Esophagus squamous epithelium (tissue), 5 donors: ENCODE results near the gene SARNP. TPM values are rescaled to one million over a fixed set of nuclear protein-coding genes. Genes with fewer than 3 reads are reported as not detected.
A peak's percentile ranks its signal among the peaks of the same experiment; 100 is the strongest.
"Not testable (repeated sequence)": the region's sequence is repeated elsewhere in the genome, so short reads cannot be mapped to it uniquely, and the experiment has no call there.

Source experiments
- DNase-seq: peaks from one replicate; lab custom pipeline; 2025; lab: John Stamatoyannopoulos, UW
- H3K27ac ChIP-seq, 4 donors: fragments of 200-600 bp; sonication (generic); one replicate each; pipeline ENCODE4 v1.5.1; 2016 to 2019; ENCODE audit warnings: mild to moderate bottlenecking in 1 of 4
- H3K27me3 ChIP-seq, 4 donors: fragments of 200-600 bp; sonication (generic); 1 replicate in 3 of 4; 2 replicates in 1 of 4; pipeline versions ENCODE4 v1.5.1 to v1.6.0; 2017 to 2021; ENCODE audit warnings: antibody characterized with exemption in 1 of 4
- H3K36me3 ChIP-seq, 3 donors: fragments of 200-600 bp; sonication (generic); one replicate each; pipeline ENCODE4 v1.5.1; 2016 to 2019
- H3K4me1 ChIP-seq, 3 donors: fragments of 200-600 bp; sonication (generic); one replicate each; pipeline ENCODE4 v1.5.1; 2017 to 2019
- H3K4me3 ChIP-seq, 4 donors: fragments of 200-600 bp; sonication (generic); 1 replicate in 3 of 4; 2 replicates in 1 of 4; pipeline ENCODE4 v1.5.1; 2016 to 2019; ENCODE audit warnings: mild to moderate bottlenecking in 2 of 4, moderate library complexity in 1 of 4
- H3K9me3 ChIP-seq, 3 donors: fragments of 200-600 bp; sonication (generic); one replicate each; pipeline ENCODE4 v1.5.1; 2016 to 2019
- POLR2A ChIP-seq, 4 donors: fragments of 450-650 bp; IDR thresholded peaks; one replicate each; pipeline ENCODE4 v1.6.1; 2017; ENCODE audit warnings: antibody characterized with exemption in 4 of 4, mild to moderate bottlenecking in 4 of 4, moderate library complexity in 3 of 4
- WGBS, 2 donors: methylation state at CpG; one replicate each; pipeline ENCODE4 v1.1.5; 2018; 5-methylcytosine and 5-hydroxymethylcytosine counted together
- intact Hi-C: fragments of 100-400 bp; cut with DNase I; formaldehyde crosslinking; loops from one replicate; pipeline ENCODE4 v1.15.0; 2022
- total RNA-seq, 4 donors: library from RNA; depleted of rRNA; stranded (reverse); fragments of >200 nt; gene quantifications; one replicate each; pipeline ENCODE4 v1.1.0, GENCODE V29; 2016
- TF ChIP-seq, protein P1 (sequence below), 6 experiments: fragments of 450-650 bp in 4 of 6; fragments of 200-600 bp in 2 of 6; sonication (generic) in 2 of 6; IDR thresholded peaks; one replicate each; pipeline ENCODE4 v1.5.1; 2016 to 2019; ENCODE audit warnings: antibody characterized with exemption in 6 of 6, mild to moderate bottlenecking in 4 of 6, moderate library complexity in 4 of 6
- donor health status: DM: yes; HTN: yes; CAD: no.

SARNP gene, protein sequence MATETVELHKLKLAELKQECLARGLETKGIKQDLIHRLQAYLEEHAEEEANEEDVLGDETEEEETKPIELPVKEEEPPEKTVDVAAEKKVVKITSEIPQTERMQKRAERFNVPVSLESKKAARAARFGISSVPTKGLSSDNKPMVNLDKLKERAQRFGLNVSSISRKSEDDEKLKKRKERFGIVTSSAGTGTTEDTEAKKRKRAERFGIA
- total RNA-seq: 10 to 100 TPM; 22.6 to 60.1 (median 53.7) TPM

GRCh38 chr12:55817345-55818139 lies at the start of gene SARNP, which contains the start of gene ORMDL2:
Gene SARNP, minus strand, starts transcription at chr12:55817724. Its CDS starts 23 bp downstream, at chr12:55817701.
Gene ORMDL2, plus strand, starts transcription at chr12:55818041. Its CDS starts 959 bp downstream, at chr12:55819000.
- WGBS, 2 donors: 0 to 1% methylated on average over 37 of the region's 38 CpGs
- intact Hi-C loops: no loop called here
- TF ChIP-seq POLR2A (IDR thresholded peaks at IDR 0.05): peak in 3 of 4 donors; percentile 34 to 85 (median 75)
- TF ChIP-seq, protein P1, sequence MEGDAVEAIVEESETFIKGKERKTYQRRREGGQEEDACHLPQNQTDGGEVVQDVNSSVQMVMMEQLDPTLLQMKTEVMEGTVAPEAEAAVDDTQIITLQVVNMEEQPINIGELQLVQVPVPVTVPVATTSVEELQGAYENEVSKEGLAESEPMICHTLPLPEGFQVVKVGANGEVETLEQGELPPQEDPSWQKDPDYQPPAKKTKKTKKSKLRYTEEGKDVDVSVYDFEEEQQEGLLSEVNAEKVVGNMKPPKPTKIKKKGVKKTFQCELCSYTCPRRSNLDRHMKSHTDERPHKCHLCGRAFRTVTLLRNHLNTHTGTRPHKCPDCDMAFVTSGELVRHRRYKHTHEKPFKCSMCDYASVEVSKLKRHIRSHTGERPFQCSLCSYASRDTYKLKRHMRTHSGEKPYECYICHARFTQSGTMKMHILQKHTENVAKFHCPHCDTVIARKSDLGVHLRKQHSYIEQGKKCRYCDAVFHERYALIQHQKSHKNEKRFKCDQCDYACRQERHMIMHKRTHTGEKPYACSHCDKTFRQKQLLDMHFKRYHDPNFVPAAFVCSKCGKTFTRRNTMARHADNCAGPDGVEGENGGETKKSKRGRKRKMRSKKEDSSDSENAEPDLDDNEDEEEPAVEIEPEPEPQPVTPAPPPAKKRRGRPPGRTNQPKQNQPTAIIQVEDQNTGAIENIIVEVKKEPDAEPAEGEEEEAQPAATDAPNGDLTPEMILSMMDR (IDR thresholded peaks at IDR 0.05): no peak
- Histone ChIP-seq H3K27ac (peak within 1 kb of the TSS; percentile 89 to 98 (median 93)), H3K4me3 (peak within 1 kb of the TSS; percentile 53 to 94 (median 70)), H3K4me1 (peaks cover 0 to 58% (median 37%) of the 10 kb centered on the region in 3 donors), H3K27me3 (no peaks in the 10 kb centered on the region), H3K9me3 (no peaks in the 10 kb centered on the region), H3K36me3 (peaks cover 6 to 68% (median 23%) of the 10 kb centered on the region in 3 donors)
- peak; percentile 95 for DNase-seq

DNA sequence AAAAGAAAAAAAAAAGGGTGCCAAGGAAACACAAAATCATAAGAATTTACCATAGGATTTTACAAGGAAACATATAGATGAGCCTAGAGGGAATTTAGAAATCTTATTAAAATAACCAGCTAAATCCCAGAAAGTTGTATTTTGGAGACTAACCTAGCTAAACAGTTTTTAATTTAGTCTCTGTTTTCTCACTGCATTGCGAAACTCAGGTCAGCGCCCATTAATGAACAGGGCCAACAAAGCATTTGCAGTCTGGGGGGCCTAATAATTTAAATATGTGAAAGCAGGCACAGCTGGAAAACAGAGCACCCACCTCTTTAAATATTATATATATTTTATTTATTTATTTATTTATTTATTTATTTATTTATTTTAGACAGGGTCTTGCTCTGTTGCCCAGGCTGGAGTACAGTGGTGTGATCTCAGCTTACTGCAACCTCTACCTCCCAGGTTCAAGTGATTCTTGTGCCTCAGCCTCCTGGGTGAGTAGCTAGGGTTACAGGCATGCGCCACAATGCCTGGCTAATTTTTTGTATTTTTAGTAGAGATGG lies 49.0 kb upstream of the SARNP start:
- H3K27me3 ChIP-seq, H3K4me1 ChIP-seq, H3K4me3 ChIP-seq, H3K27ac ChIP-seq, H3K36me3 ChIP-seq, intact Hi-C loops, DNase-seq: not testable (repeated sequence)
- 92 to 94% methylated on average over 3 of the region's 3 CpGs for WGBS, 2 donors
- H3K9me3 ChIP-seq: peaks cover 0 to 12% (median 7%) of the 10 kb centered on the region in 3 donors

- Histone ChIP-seq H3K9me3 (peaks cover 0 to 12% (median 7%) of the 10 kb centered on the region in 3 donors), H3K27ac (no peak overlapping the region), H3K27me3 (no peaks in the 10 kb centered on the region), H3K4me3 (no peak overlapping the region), H3K36me3 (no peaks in the 10 kb centered on the region), H3K4me1 (no peaks in the 10 kb centered on the region)
- no peak for DNase-seq
- WGBS, 2 donors: 79 to 96% methylated on average over 2 of the region's 2 CpGs
- intact Hi-C loops: no loop called here
- TF ChIP-seq, protein P1 (IDR thresholded peaks at IDR 0.05): no peak
- no peak for TF ChIP-seq POLR2A (IDR thresholded peaks at IDR 0.05)
These were observed 47.8 kb upstream of the SARNP start for GRCh38 chr12:55865327-55865726.

GRCh38 chr12:55862931-55863330 lies 45.4 kb upstream of the SARNP start:
- intact Hi-C loops: not testable (repeated sequence)

DNA sequence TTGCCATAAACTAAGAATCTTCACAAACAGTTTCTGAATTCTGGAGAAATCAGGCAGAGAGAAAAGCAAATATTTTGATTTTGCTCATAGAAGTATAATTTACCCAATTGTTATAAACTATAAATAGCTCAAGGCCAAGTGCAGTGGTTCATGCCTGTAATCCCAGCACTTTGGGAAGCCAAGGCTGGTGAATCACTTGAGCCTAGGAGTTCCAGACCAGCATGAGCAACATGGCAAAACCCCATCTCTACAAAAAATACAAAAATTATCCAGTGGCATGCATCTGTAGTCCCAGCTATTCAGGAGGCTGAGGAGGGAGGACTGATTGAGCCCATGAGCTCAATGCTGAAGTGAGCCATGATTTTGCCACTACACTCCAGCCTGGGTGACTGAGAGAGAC lies 44.8 kb upstream of the SARNP start:
- Histone ChIP-seq H3K4me1 (no peaks in the 10 kb centered on the region), H3K36me3 (no peaks in the 10 kb centered on the region), H3K27ac (no peak overlapping the region), H3K27me3 (no peaks in the 10 kb centered on the region), H3K9me3 (peaks cover 0 to 12% (median 7%) of the 10 kb centered on the region in 3 donors), H3K4me3 (no peak overlapping the region)
- DNase-seq: no peak
- intact Hi-C loops: no loop called here
- TF ChIP-seq, protein P1 (IDR thresholded peaks at IDR 0.05): no peak
- no peak for TF ChIP-seq POLR2A (IDR thresholded peaks at IDR 0.05)

More at GRCh38 chr12:55862931-55863330, 45.4 kb upstream of the SARNP start:
- not testable (repeated sequence) for H3K27me3 ChIP-seq, H3K4me3 ChIP-seq, H3K36me3 ChIP-seq, H3K4me1 ChIP-seq, H3K27ac ChIP-seq, DNase-seq
- peaks cover 0 to 12% (median 7%) of the 10 kb centered on the region in 3 donors for H3K9me3 ChIP-seq
- 88 to 99% methylated on average over 1 to 6 of the region's 13 CpGs for WGBS, 2 donors
